ENCODE measurements around the gene EXOC2. TPM values are rescaled to one million over a fixed set of nuclear protein-coding genes. Genes with fewer than 3 reads are reported as not detected.

Gene EXOC2
- total RNA-seq, 2 donors from 2014 or later, result 28.1 to 35.0 TPM

- Histone ChIP-seq H3K9ac (ENCODE audit: extremely low read depth, low read length, poor library complexity, severe bottlenecking) (no peak overlapping the region), H3K9me3 (ENCODE audit: control insufficient read depth, low read length) (peaks cover 24% of the 10 kb centered on the region), H3K4me3 (ENCODE audit: low read length) (no peak overlapping the region), H3K4me1 (ENCODE audit: control insufficient read depth, insufficient read depth, low read length) (peaks cover 5% of the 10 kb centered on the region), H3K27ac (ENCODE audit: low read depth, low read length) (no peak overlapping the region), H3K36me3 (ENCODE audit: control insufficient read depth, insufficient read depth, low read length) (peaks cover 57% of the 10 kb centered on the region), H3K27me3 (ENCODE audit: control insufficient read depth, insufficient read depth, low read length, poor library complexity, severe bottlenecking) (no peaks in the 10 kb centered on the region)
- Mint-ChIP-seq H3K4me1 (no peaks in the 10 kb centered on the region), H3K27ac (no peak overlapping the region), H3K27me3 (ENCODE audit: insufficient read depth) (no peaks in the 10 kb centered on the region), H3K36me3 (ENCODE audit: low read depth) (peaks cover 67% of the 10 kb centered on the region), H3K9me3 (peaks cover 18% of the 10 kb centered on the region), H3K4me3 (no peak overlapping the region)
- TF ChIP-seq, protein P1, sequence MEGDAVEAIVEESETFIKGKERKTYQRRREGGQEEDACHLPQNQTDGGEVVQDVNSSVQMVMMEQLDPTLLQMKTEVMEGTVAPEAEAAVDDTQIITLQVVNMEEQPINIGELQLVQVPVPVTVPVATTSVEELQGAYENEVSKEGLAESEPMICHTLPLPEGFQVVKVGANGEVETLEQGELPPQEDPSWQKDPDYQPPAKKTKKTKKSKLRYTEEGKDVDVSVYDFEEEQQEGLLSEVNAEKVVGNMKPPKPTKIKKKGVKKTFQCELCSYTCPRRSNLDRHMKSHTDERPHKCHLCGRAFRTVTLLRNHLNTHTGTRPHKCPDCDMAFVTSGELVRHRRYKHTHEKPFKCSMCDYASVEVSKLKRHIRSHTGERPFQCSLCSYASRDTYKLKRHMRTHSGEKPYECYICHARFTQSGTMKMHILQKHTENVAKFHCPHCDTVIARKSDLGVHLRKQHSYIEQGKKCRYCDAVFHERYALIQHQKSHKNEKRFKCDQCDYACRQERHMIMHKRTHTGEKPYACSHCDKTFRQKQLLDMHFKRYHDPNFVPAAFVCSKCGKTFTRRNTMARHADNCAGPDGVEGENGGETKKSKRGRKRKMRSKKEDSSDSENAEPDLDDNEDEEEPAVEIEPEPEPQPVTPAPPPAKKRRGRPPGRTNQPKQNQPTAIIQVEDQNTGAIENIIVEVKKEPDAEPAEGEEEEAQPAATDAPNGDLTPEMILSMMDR (conservative IDR thresholded peaks at IDR 0.05), result no peak
- WGBS, 2 experiments (ENCODE audit: insufficient coverage in 1 of 2, insufficient read length in 1 of 2), result 94 to 100% methylated on average over 6 of the region's 6 CpGs
- DNase-seq, result no peak
These were observed 121.0 kb downstream of the EXOC2 start for GRCh38 chr6:571892-572291.

- Histone ChIP-seq H3K4me3 (ENCODE audit: low read length) (no peak overlapping the region), H3K36me3 (ENCODE audit: control insufficient read depth, insufficient read depth, low read length) (peaks cover 50% of the 10 kb centered on the region), H3K27ac (ENCODE audit: low read depth, low read length) (no peak overlapping the region), H3K9ac (ENCODE audit: extremely low read depth, low read length, poor library complexity, severe bottlenecking) (no peak overlapping the region), H3K4me1 (ENCODE audit: control insufficient read depth, insufficient read depth, low read length) (peaks cover 5% of the 10 kb centered on the region), H3K9me3 (ENCODE audit: control insufficient read depth, low read length) (peaks cover 17% of the 10 kb centered on the region), H3K27me3 (ENCODE audit: control insufficient read depth, insufficient read depth, low read length, poor library complexity, severe bottlenecking) (no peaks in the 10 kb centered on the region)
- Mint-ChIP-seq H3K27me3 (ENCODE audit: insufficient read depth) (no peaks in the 10 kb centered on the region), H3K4me1 (no peaks in the 10 kb centered on the region), H3K4me3 (no peak overlapping the region), H3K36me3 (ENCODE audit: low read depth) (peaks cover 60% of the 10 kb centered on the region), H3K27ac (no peak overlapping the region), H3K9me3 (peaks cover 14% of the 10 kb centered on the region)
- DNase-seq, result no peak
- TF ChIP-seq, protein P1 (conservative IDR thresholded peaks at IDR 0.05), result no peak
- 93 to 100% methylated on average over 2 to 5 of the region's 5 CpGs for WGBS, 2 experiments (ENCODE audit: insufficient coverage in 1 of 2, insufficient read length in 1 of 2)
These were observed 122.1 kb downstream of the EXOC2 start for GRCh38 chr6:570825-571224.

DNA sequence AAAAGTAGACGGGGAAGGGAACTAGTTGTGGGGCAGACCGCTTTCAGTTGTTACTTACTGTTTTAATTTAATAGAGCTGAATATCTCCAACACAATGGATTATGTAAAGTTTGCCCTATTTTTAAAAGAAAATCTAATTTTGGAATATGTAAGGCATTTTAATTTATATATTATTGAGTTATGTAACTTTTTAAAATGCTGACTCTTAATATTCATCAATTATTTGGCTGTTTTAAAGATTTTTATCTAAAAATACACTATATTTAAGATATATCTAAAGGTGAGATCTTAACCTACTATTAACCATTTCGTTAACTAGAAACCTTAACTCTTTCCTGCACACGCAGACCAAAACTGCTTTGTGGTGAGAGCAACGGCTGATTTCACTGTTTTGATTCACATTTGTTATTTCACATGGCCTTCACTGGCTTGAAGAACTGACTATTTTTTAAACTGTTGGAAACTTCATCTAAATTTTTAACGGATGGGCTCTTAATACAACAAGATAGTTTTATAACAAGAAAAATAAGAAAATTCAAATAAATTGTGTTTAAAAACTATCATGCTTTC lies 123.9 kb downstream of the EXOC2 start:
- Histone ChIP-seq H3K9ac (ENCODE audit: extremely low read depth, low read length, poor library complexity, severe bottlenecking) (no peak overlapping the region), H3K27ac (ENCODE audit: low read depth, low read length) (no peak overlapping the region), H3K36me3 (ENCODE audit: control insufficient read depth, insufficient read depth, low read length) (peaks cover 40% of the 10 kb centered on the region), H3K27me3 (ENCODE audit: control insufficient read depth, insufficient read depth, low read length, poor library complexity, severe bottlenecking) (no peaks in the 10 kb centered on the region), H3K4me3 (ENCODE audit: low read length) (no peak overlapping the region), H3K4me1 (ENCODE audit: control insufficient read depth, insufficient read depth, low read length) (peaks cover 5% of the 10 kb centered on the region), H3K9me3 (ENCODE audit: control insufficient read depth, low read length) (no peaks in the 10 kb centered on the region)
- no peaks in the 10 kb centered on the region for H3K4me1 Mint-ChIP-seq
- TF ChIP-seq, protein P1 (conservative IDR thresholded peaks at IDR 0.05), result no peak
- DNase-seq, result no peak
- H3K9me3 Mint-ChIP-seq, result no peaks in the 10 kb centered on the region
- peaks cover 46% of the 10 kb centered on the region for H3K36me3 Mint-ChIP-seq (ENCODE audit: low read depth)
- WGBS, 2 experiments (ENCODE audit: insufficient coverage in 1 of 2, insufficient read length in 1 of 2), result 94% methylated on average over 4 to 6 of the region's 6 CpGs
- H3K27ac Mint-ChIP-seq, result no peak overlapping the region
- no peak overlapping the region for H3K4me3 Mint-ChIP-seq
- H3K27me3 Mint-ChIP-seq (ENCODE audit: insufficient read depth), result no peaks in the 10 kb centered on the region

Data from endodermal cell (in vitro differentiated cells).